HepG2 (cell line): Measurements from ENCODE around the gene ABCG4. TPM values are rescaled to one million over a fixed set of nuclear protein-coding genes. Genes with fewer than 3 reads are reported as not detected.
"Not testable (repeated sequence)": the region's sequence is repeated elsewhere in the genome, so short reads cannot be mapped to it uniquely, and the experiment has no call there.

ENCODE experiments used
- ATAC-seq: fragments of 200-7000 bp; cut with Tn5 transposase; 3 replicates; pipeline ENCODE4 v1.9.1; 2020; ENCODE audit warnings: mild to moderate bottlenecking, moderate library complexity
- BruUV-seq: library from RNA; stranded (reverse); fragments of 400-500 nt; replicated peaks from 2 replicates; lab custom pipeline; 2021; lab: Mats Ljungman, UMichigan
- CTCF ChIA-PET: fragments of 300-600 bp; formaldehyde crosslinking; extraction: SDS; loops from one replicate; lab custom pipeline; 2021; ENCODE audit warnings: low total read pairs, inconsistent platforms, low intra/inter-chr PET ratio; lab: Yijun Ruan, JAX
- POLR2A ChIA-PET: fragments of 350-600 bp; sonication (Branson Sonifier 250); formaldehyde crosslinking; loops from one replicate; lab custom pipeline; 2020; ENCODE audit warnings: antibody characterized with exemption, inconsistent platforms; lab: Yijun Ruan, JAX
- DNase-seq: peaks from one replicate; pipeline ENCODE4 v3.0.0-alpha.2; 2015; ENCODE audit warnings: low spot score
- FAIRE-seq: peaks from 3 replicates; lab custom pipeline; 2011; peaks lifted over from hg19 to GRCh38; lab: Jason Lieb, UNC
- H2AFZ ChIP-seq: one replicate; pipeline ENCODE4 v1.6.1; 2011; ENCODE audit warnings: low read length, inconsistent platforms
- H3K27ac ChIP-seq: fragments of 300-600 bp; 3 replicates; pipeline ENCODE4 v1.8.0; 2011; ENCODE audit warnings: mixed run types, mild to moderate bottlenecking, mixed read lengths, low read length, inconsistent platforms; ENCODE audit not compliant: insufficient read depth; ENCODE audit errors: extremely low read length
- H3K27me3 ChIP-seq, 2 experiments: fragments of 200-600 bp in 1 of 2; 2 replicates in 1 of 2; 3 replicates in 1 of 2; pipeline versions ENCODE4 v1.6.0 to v1.8.0; 2011; ENCODE audit warnings: low read length in 2 of 2, mild to moderate bottlenecking in 2 of 2, moderate library complexity in 2 of 2, inconsistent platforms in 1 of 2; ENCODE audit not compliant: insufficient read depth in 2 of 2, control insufficient read depth in 1 of 2
- H3K36me3 ChIP-seq, 2 experiments: fragments of 200-600 bp in 1 of 2; replicated peaks in 1 of 2; 2 replicates in 1 of 2; 3 replicates in 1 of 2; pipeline versions ENCODE4 v1.5.1 to v1.8.0; 2011; ENCODE audit warnings: low read length in 2 of 2, inconsistent platforms in 1 of 2; ENCODE audit not compliant: insufficient read depth in 2 of 2, control insufficient read depth in 1 of 2
- H3K4me1 ChIP-seq: 2 replicates; pipeline ENCODE4 v1.5.1; 2012; ENCODE audit warnings: low read length, inconsistent platforms; ENCODE audit not compliant: insufficient read depth
- H3K4me2 ChIP-seq: 2 replicates; pipeline ENCODE4 v1.6.0; 2011; ENCODE audit warnings: low read depth, low read length, inconsistent platforms
- H3K4me3 ChIP-seq, 3 experiments: fragments of 200-600 bp in 1 of 3; sonication (generic), shearing (Covaris generic) in 1 of 3; replicated peaks in 1 of 3; 2 replicates each; pipeline ENCODE4 v1.5.1; 2011 to 2016; ENCODE audit warnings: low read length in 3 of 3, inconsistent platforms in 2 of 3, low read depth in 2 of 3, mild to moderate bottlenecking in 2 of 3, control low read depth in 1 of 3, mixed read lengths in 1 of 3; ENCODE audit not compliant: insufficient read depth in 1 of 3
- H3K79me2 ChIP-seq: one replicate; pipeline ENCODE4 v1.6.1; 2011; ENCODE audit warnings: low read length, inconsistent platforms; ENCODE audit not compliant: insufficient read depth
- H3K9ac ChIP-seq: 2 replicates; pipeline ENCODE4 v1.6.0; 2011; ENCODE audit warnings: mild to moderate bottlenecking, low read depth, low read length, inconsistent platforms; ENCODE audit not compliant: insufficient read depth
- H3K9me3 ChIP-seq: 2 replicates; pipeline ENCODE4 v1.5.1; 2012; ENCODE audit warnings: mild to moderate bottlenecking, low read length
- H4K20me1 ChIP-seq: 2 replicates; pipeline ENCODE4 v1.6.0; 2011; ENCODE audit warnings: inconsistent platforms, mild to moderate bottlenecking, low read length, moderate library complexity; ENCODE audit not compliant: insufficient read depth
- ELF1 ChIP-seq: sonication (generic); formaldehyde crosslinking; IDR thresholded peaks from 2 replicates; pipeline ENCODE4 v1.4.0; 2020; ENCODE audit warnings: missing genetic modification reagents
- MAF1 ChIP-seq: sonication (generic); formaldehyde crosslinking; IDR thresholded peaks from 2 replicates; pipeline ENCODE4 v1.5.0; 2020; ENCODE audit warnings: missing genetic modification reagents, borderline replicate concordance
- SMYD3 ChIP-seq: sonication (generic); formaldehyde crosslinking; IDR thresholded peaks from 2 replicates; pipeline ENCODE4 v1.8.1; 2023; ENCODE audit warnings: mild to moderate bottlenecking, missing genetic modification reagents
- SRSF1 ChIP-seq: fragments of 200-400 bp; formaldehyde crosslinking; optimal IDR thresholded peaks from 2 replicates; pipeline ENCODE3; 2017; ENCODE audit warnings: mild to moderate bottlenecking, low read depth, low read length, moderate library complexity
- ZFP91 ChIP-seq: sonication (generic); formaldehyde crosslinking; IDR thresholded peaks from 2 replicates; pipeline ENCODE4 v1.9.0; 2022; ENCODE audit warnings: missing genetic modification reagents, mild to moderate bottlenecking, borderline replicate concordance
- ZNF20 ChIP-seq: sonication (generic); formaldehyde crosslinking; IDR thresholded peaks from 2 replicates; pipeline ENCODE4 v1.4.0; 2020; ENCODE audit warnings: mild to moderate bottlenecking, moderate library complexity, missing genetic modification reagents
- ZNF367 ChIP-seq: sonication (generic); formaldehyde crosslinking; IDR thresholded peaks from 2 replicates; pipeline ENCODE4 v1.4.0; 2020; ENCODE audit warnings: missing genetic modification reagents, borderline replicate concordance
- ZNF383 ChIP-seq: sonication (generic); formaldehyde crosslinking; IDR thresholded peaks from 2 replicates; pipeline ENCODE4 v1.4.0; 2020; ENCODE audit warnings: missing genetic modification reagents, mild to moderate bottlenecking, borderline replicate concordance
- ZNF451 ChIP-seq: sonication (generic); formaldehyde crosslinking; IDR thresholded peaks from 2 replicates; pipeline ENCODE4 v1.5.0; 2020; ENCODE audit warnings: mild to moderate bottlenecking, missing genetic modification reagents
- ZNF530 ChIP-seq: sonication (generic); formaldehyde crosslinking; IDR thresholded peaks from 2 replicates; pipeline ENCODE4 v1.5.0; 2020; ENCODE audit warnings: low read depth, mild to moderate bottlenecking, missing genetic modification reagents
- ZNF619 ChIP-seq: sonication (generic); formaldehyde crosslinking; IDR thresholded peaks from 2 replicates; pipeline ENCODE4 v1.4.0; 2020; ENCODE audit warnings: mild to moderate bottlenecking, missing genetic modification reagents
- whole genome bisulfite sequencing: methylation state at CpG from one replicate; pipeline ENCODE4 v1.1.6; 2017; ENCODE audit warnings: low lambda C conversion rate; 5-methylcytosine and 5-hydroxymethylcytosine counted together
- in situ Hi-C: cut with HindIII; loops from 2 replicates; pipeline ENCODE4 v1.10.0; 2017; ENCODE audit warnings: low pct_unique_long_range_greater_than_20kb; ENCODE audit not compliant: extremely low pct_ligation_motif_present
- intact Hi-C: fragments of 100-400 bp; cut with micrococcal nuclease; formaldehyde crosslinking; loops from one replicate; pipeline ENCODE4 v1.10.0; 2022; ENCODE audit not compliant: unreplicated experiment
- polyA plus RNA-seq, 8 experiments: library from polyadenylated mRNA; depleted of rRNA in 3 of 8; stranded (reverse) in 7 of 8; unstranded in 1 of 8; fragments of >200 nt; fragmentation: Illumina TruSeq in 4 of 8; extraction: Trizol in 4 of 8; gene quantifications; 2 replicates each; pipeline versions ENCODE4 v1.2.1 to v1.2.3, GENCODE V29; 2011 to 2016; ENCODE audit warnings: low read depth in 4 of 8, missing spikeins in 1 of 8, mixed read lengths in 1 of 8; ENCODE audit not compliant: insufficient read depth in 1 of 8
- total RNA-seq, 5 experiments: library from RNA; depleted of rRNA; stranded (reverse); fragments of >200 nt; fragmentation: Illumina TruSeq; extraction: Trizol; gene quantifications; 2 replicates each; pipeline ENCODE4 v1.2.3, GENCODE V29; 2016; ENCODE audit warnings: low read depth in 1 of 5

The ABCG4 gene
- total and polyA plus RNA-seq, 2 of the 13 experiments (the other 11 are each of a cell fraction or from before 2014, with no cell fraction given): not detected

GRCh38 chr11:119201236-119201635, 52.4 kb downstream of the ABCG4 start:
- CTCF ChIA-PET: not testable (repeated sequence)
- WGBS: 84% methylated on average over 5 of the region's 5 CpGs

GRCh38 chr11:119202554-119202953, 53.7 kb downstream of the ABCG4 start:
- Histone ChIP-seq H3K9me3 (no peaks in the 10 kb centered on the region), H3K4me2 (no peak overlapping the region), H2AFZ (no peak overlapping the region), H4K20me1 (no peaks in the 10 kb centered on the region), H3K27me3 (no peaks in the 10 kb centered on the region; a peak in 1 of 5 replicates), H3K79me2 (peaks cover 9% of the 10 kb centered on the region), H3K36me3 (no peaks in the 10 kb centered on the region), H3K9ac (no peak overlapping the region), H3K4me3 (no peak overlapping the region), H3K4me1 (peaks cover 22% of the 10 kb centered on the region), H3K27ac (no peak overlapping the region)
- ChIA-PET POLR2A (no interaction called here), CTCF (no interaction called here)
- TF ChIP-seq ZNF367 (CRISPR knock-in tag) (no peak), SRSF1 (no peak), ZFP91 (no peak), ZNF20 (CRISPR knock-in tag) (no peak), MAF1 (CRISPR knock-in tag) (no peak), ZNF451 (CRISPR knock-in tag) (no peak), ZNF619 (CRISPR knock-in tag) (no peak), SMYD3 (CRISPR knock-in tag) (no peak), ZNF383 (CRISPR knock-in tag) (no peak), ZNF530 (CRISPR knock-in tag) (no peak), ELF1 (no peak)
- in situ Hi-C loops: no loop called here
- DNase-seq (no peak), ATAC-seq (no peak), FAIRE-seq (no peak)
- BruUV-seq: no TSS peak
- WGBS: 42% methylated on average over 7 of the region's 7 CpGs
- intact Hi-C loops: loop anchor here (10.0 kb wide), 1 partner anchor 122 kb away; no protein-coding TSS in a partner anchor

More at GRCh38 chr11:119201236-119201635, 52.4 kb downstream of the ABCG4 start:
- intact Hi-C loops: loop anchor here (10.0 kb wide), 1 partner anchor 124 kb away; no protein-coding TSS in a partner anchor
- H3K9me3 ChIP-seq, BruUV-seq, POLR2A ChIA-PET, H3K9ac ChIP-seq, H3K36me3 ChIP-seq, H4K20me1 ChIP-seq, in situ Hi-C loops, FAIRE-seq, H3K27me3 ChIP-seq, H3K79me2 ChIP-seq, ATAC-seq, H3K4me2 ChIP-seq, DNase-seq, H3K4me3 ChIP-seq, H2AFZ ChIP-seq, H3K27ac ChIP-seq: not testable (repeated sequence)
- peaks cover 27% of the 10 kb centered on the region for H3K4me1 ChIP-seq
